Measurements from ENCODE around the gene GLI3. TPM values are rescaled to one million over a fixed set of nuclear protein-coding genes. Genes with fewer than 3 reads are reported as not detected.

The GLI3 gene
- total RNA-seq, 1 donor from 2014 or later = 27.7 TPM

DNA sequence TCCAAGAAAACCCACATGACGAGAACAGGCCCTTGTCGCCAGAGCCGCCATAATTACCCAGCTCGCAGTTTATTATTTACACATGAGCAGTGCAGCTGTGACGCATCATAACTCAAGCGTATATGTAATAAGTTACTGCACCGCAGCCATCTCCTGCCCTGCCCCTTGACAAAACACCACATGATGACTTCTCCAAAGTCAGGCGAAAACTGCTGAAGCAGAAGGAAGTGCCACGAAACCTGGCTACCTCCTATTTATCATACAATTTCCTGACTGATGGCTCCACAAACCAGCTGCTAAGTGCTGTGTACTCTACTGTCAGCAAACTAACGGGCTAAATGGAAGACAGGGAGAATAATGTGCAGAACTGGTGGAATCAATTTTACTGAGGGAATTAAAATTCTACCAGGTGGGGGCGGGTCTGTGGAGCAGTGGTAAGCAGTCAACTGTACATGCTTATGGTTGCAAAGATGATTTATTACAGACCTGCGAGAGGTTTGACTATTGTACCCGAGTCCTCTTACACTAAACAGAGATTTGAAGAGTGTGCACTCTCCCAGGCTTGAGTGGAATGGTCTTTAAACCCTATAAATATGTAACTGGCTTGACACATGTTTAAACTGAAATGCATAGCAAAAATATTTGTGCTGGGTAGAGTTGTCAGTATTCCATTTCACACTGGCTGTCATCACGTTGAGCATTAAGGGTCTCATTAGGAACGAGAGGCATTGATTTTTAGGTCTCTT is 156.0 kb downstream of the GLI3 start:
- Histone ChIP-seq H3K36me3 (ENCODE audit: insufficient read depth, low read length) (no peaks in the 10 kb centered on the region), H3K27ac (ENCODE audit: low read depth, low read length) (no peak overlapping the region)
- FAIRE-seq = peak; percentile 20

DNA sequence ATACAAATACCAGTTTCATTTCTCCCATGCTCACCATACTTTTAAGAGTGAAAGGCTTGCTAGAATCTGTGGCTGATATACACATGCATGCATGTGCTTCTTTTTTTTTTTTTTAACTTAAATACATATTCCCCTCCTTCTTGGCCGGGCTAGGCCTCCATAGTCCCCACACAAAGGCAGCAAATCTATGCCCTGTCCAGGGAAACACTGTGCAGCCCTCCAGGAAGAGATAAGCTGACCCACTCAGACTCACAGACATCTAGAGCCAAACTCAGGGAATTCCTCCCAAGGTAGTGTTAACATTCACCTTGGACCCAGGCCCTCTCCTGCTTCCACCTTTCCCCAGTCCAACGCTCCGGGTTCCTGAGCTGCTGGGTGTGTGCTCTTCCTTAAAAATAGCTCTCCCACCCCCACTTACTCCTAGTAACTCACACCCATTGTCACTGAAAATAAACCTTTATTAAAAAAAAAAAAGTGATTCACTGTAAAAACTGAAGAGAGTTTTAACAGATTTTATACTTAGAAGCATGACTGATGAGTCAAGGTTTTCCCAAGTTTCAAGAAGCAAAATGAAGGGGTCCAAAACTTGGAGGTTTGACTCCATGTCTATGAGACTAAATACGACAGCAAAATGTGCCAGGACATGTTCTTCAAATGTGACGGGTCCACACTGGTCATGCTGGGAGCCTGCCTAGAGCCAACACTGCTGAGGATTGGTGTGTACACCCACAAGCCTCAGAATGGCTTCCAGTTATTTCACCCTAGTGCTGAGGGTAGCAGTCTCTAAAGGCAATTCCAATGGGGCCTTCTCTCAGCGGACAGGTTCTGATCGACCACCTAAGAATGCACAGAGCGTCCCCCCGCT is 159.5 kb downstream of the GLI3 start:
- no peaks in the 10 kb centered on the region for H3K36me3 ChIP-seq (ENCODE audit: insufficient read depth, low read length)
- H3K27me3 ChIP-seq (ENCODE audit: insufficient read depth, low read length) = no peaks in the 10 kb centered on the region
- H3K36me3 Mint-ChIP-seq (ENCODE audit: low read depth, unreplicated experiment) = peaks cover 12% of the 10 kb centered on the region
- H3K4me3 ChIP-seq (ENCODE audit: insufficient read depth, low read depth, low read length) = no peak overlapping the region
- peaks cover 8% of the 10 kb centered on the region for H4K20me1 ChIP-seq (ENCODE audit: insufficient read depth, low read length)
- no peaks in the 10 kb centered on the region for H3K27me3 Mint-ChIP-seq (ENCODE audit: low read depth, unreplicated experiment)
- H3K4me2 ChIP-seq (ENCODE audit: low read length) = no peak overlapping the region
- peaks cover 16% of the 10 kb centered on the region for H3K4me1 Mint-ChIP-seq (ENCODE audit: low read depth, unreplicated experiment)
- no peak overlapping the region for H3K9ac ChIP-seq (ENCODE audit: low read length)
- DNase-seq (ENCODE audit: low read depth) = no peak
- no peak overlapping the region for H3K27ac Mint-ChIP-seq (ENCODE audit: unreplicated experiment)
- no peak overlapping the region for H3K4me3 Mint-ChIP-seq (ENCODE audit: unreplicated experiment)
- no peak overlapping the region for H2AFZ ChIP-seq (ENCODE audit: low read depth, low read length)
- H3K9me3 Mint-ChIP-seq (ENCODE audit: unreplicated experiment) = no peaks in the 10 kb centered on the region
- H3K27ac ChIP-seq (ENCODE audit: low read depth, low read length) = no peak overlapping the region
- peaks cover 15% of the 10 kb centered on the region for H3K4me1 ChIP-seq (ENCODE audit: insufficient read depth, low read length)
- TF ChIP-seq EZH2 (IDR thresholded peaks at IDR 0.05; ENCODE audit: insufficient read depth, low read length) = no peak
- TF ChIP-seq, protein P1, sequence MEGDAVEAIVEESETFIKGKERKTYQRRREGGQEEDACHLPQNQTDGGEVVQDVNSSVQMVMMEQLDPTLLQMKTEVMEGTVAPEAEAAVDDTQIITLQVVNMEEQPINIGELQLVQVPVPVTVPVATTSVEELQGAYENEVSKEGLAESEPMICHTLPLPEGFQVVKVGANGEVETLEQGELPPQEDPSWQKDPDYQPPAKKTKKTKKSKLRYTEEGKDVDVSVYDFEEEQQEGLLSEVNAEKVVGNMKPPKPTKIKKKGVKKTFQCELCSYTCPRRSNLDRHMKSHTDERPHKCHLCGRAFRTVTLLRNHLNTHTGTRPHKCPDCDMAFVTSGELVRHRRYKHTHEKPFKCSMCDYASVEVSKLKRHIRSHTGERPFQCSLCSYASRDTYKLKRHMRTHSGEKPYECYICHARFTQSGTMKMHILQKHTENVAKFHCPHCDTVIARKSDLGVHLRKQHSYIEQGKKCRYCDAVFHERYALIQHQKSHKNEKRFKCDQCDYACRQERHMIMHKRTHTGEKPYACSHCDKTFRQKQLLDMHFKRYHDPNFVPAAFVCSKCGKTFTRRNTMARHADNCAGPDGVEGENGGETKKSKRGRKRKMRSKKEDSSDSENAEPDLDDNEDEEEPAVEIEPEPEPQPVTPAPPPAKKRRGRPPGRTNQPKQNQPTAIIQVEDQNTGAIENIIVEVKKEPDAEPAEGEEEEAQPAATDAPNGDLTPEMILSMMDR (IDR thresholded peaks at IDR 0.05; ENCODE audit: insufficient read depth, low read depth, low read length) = no peak
- H3K9me3 ChIP-seq (ENCODE audit: insufficient read depth, low read depth, low read length) = no peaks in the 10 kb centered on the region
- FAIRE-seq = no peak
- no peaks in the 10 kb centered on the region for H3K79me2 ChIP-seq (ENCODE audit: insufficient read depth, low read length)

More for the DNA sequence above, 156.0 kb downstream of the GLI3 start:
- no peak overlapping the region for H3K9ac ChIP-seq (ENCODE audit: low read length)
- H3K4me2 ChIP-seq (ENCODE audit: low read length) = no peak overlapping the region
- no peak overlapping the region for H3K27ac Mint-ChIP-seq (ENCODE audit: unreplicated experiment)
- H2AFZ ChIP-seq (ENCODE audit: low read depth, low read length) = no peak overlapping the region
- no peak for TF ChIP-seq EZH2 (IDR thresholded peaks at IDR 0.05; ENCODE audit: insufficient read depth, low read length)
- TF ChIP-seq, protein P1 (IDR thresholded peaks at IDR 0.05; ENCODE audit: insufficient read depth, low read depth, low read length) = no peak
- H3K27me3 ChIP-seq (ENCODE audit: insufficient read depth, low read length) = no peaks in the 10 kb centered on the region
- H3K9me3 ChIP-seq (ENCODE audit: insufficient read depth, low read depth, low read length) = no peaks in the 10 kb centered on the region
- no peak overlapping the region for H3K4me3 Mint-ChIP-seq (ENCODE audit: unreplicated experiment)
- no peaks in the 10 kb centered on the region for H3K9me3 Mint-ChIP-seq (ENCODE audit: unreplicated experiment)
- peaks cover 15% of the 10 kb centered on the region for H3K4me1 ChIP-seq (ENCODE audit: insufficient read depth, low read length)
- H3K27me3 Mint-ChIP-seq (ENCODE audit: low read depth, unreplicated experiment) = no peaks in the 10 kb centered on the region
- H3K36me3 Mint-ChIP-seq (ENCODE audit: low read depth, unreplicated experiment) = peaks cover 6% of the 10 kb centered on the region
- DNase-seq (ENCODE audit: low read depth) = no peak
- peaks cover 21% of the 10 kb centered on the region for H3K4me1 Mint-ChIP-seq (ENCODE audit: low read depth, unreplicated experiment)
- H4K20me1 ChIP-seq (ENCODE audit: insufficient read depth, low read length) = peaks cover 8% of the 10 kb centered on the region
- H3K79me2 ChIP-seq (ENCODE audit: insufficient read depth, low read length) = no peaks in the 10 kb centered on the region
- no peak overlapping the region for H3K4me3 ChIP-seq (ENCODE audit: insufficient read depth, low read depth, low read length)
